Mammary epithelial cell (primary cell): ENCODE data around the gene TBX15.

Experiments used
- CTCF ChIP-seq, 2 donors: IDR thresholded peaks in 1 of 2; conservative IDR thresholded peaks in 1 of 2; 2 replicates each; pipeline ENCODE4 v1.5.1; 2011 to 2012; ENCODE audit warnings: inconsistent platforms in 2 of 2, low read length in 2 of 2, mild to moderate bottlenecking in 2 of 2, control low read depth in 1 of 2, low read depth in 1 of 2; ENCODE audit not compliant: insufficient read depth in 1 of 2; ENCODE audit errors: extremely low read depth in 1 of 2
- EZH2 ChIP-seq: IDR thresholded peaks from 2 replicates; pipeline ENCODE4 v1.6.1; 2012; ENCODE audit warnings: low read length, inconsistent platforms, borderline replicate concordance

- TF ChIP-seq CTCF (conservative IDR thresholded peaks at IDR 0.05 in 1 of 2, IDR thresholded peaks at IDR 0.05 in 1 of 2; ENCODE audit: extremely low read depth in 1 of 2, insufficient read depth in 1 of 2, low read depth in 1 of 2, low read length in 2 of 2) (no peak), EZH2 (no peak)
Measured at GRCh38 chr1:118970451-118970850, 17.7 kb downstream of the TBX15 start.
